Measurements from ENCODE around the gene EIF1. TPM values are rescaled to one million over a fixed set of nuclear protein-coding genes. Genes with fewer than 3 reads are reported as not detected.

EIF1 gene
- polyA plus RNA-seq, 2 of the 4 experiments (the other 2 are of a cell fraction): 834 to 873 TPM

DNA sequence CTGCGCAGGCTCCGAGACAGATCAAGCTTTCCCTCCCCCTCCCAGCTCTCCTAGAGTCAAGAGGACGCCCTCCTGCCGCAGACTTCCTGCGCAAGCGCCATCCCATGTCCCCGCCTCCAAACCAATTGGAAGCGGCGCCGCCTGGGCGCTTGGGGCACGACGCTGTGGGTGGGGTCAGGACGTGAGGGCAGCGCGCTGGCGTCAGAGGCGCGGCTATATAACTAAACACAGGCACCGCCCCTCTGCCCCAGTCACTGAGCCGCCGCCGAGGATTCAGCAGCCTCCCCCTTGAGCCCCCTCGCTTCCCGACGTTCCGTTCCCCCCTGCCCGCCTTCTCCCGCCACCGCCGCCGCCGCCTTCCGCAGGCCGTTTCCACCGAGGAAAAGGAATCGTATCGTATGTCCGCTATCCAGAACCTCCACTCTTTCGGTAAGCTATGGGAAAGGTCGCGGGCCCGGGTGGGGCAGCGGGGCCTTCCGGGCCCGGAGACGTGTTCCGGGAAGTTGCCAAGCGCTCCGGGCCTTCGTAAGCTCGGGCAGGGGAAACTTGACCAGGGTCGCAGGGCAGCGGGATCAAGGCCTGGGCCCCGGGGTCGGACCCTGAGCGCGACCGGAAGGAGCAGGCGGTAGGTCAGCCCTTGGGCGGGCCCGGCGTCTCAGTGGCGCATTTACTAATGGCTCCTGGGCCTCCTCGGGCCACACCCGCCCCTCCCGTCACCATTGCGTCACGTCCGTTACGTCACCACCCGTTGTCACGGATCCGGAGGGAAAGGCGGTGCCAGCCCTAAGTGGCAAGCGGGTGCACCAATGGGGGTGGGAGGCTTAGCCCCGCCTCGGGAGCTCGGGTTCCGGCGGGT is at the start of gene EIF1 (continued):
- TF ChIP-seq CHD2 (IDR thresholded peaks at IDR 0.05; ENCODE audit: low read length, partially characterized antibody) (peak; percentile 5), EP300 (IDR thresholded peaks at IDR 0.05) (peak in 1 of 2 experiments; percentile 52; a peak in 1 of 5 replicates), ZNF302 (CRISPR knock-in tag; IDR thresholded peaks at IDR 0.05) (no peak), NPAS2 (CRISPR knock-in tag; IDR thresholded peaks at IDR 0.05; ENCODE audit: borderline replicate concordance) (no peak), ESRRA (IDR thresholded peaks at IDR 0.05; ENCODE audit: borderline replicate concordance, low read length) (no peak), RAD21 (conservative IDR thresholded peaks at IDR 0.05 in 1 of 2, IDR thresholded peaks at IDR 0.05 in 1 of 2) (no peak), CEBPB (IDR thresholded peaks at IDR 0.05) (peak; percentile 72 to 93; a peak in 3 of 4 replicates), ZC3H11A (IDR thresholded peaks at IDR 0.05) (no peak), RARB (CRISPR knock-in tag; IDR thresholded peaks at IDR 0.05) (peak; percentile 87), MAZ (IDR thresholded peaks at IDR 0.05; ENCODE audit: borderline replicate concordance, low read depth, low read length) (peak; percentile 95), PHF8 (IDR thresholded peaks at IDR 0.05; ENCODE audit: borderline replicate concordance, low read depth) (peak; percentile 100), GATA3 (IDR thresholded peaks at IDR 0.05; ENCODE audit: borderline replicate concordance) (peak; percentile 44; the same call in 1 of the 2 replicates), NFE2L2 (conservative IDR thresholded peaks at IDR 0.05; ENCODE audit: low read length) (0 out of 2 replicates have a peak, but pooled peaks have one; percentile 6), ZSCAN20 (CRISPR knock-in tag; IDR thresholded peaks at IDR 0.05) (no peak)
- TF ChIP-seq, protein P1, sequence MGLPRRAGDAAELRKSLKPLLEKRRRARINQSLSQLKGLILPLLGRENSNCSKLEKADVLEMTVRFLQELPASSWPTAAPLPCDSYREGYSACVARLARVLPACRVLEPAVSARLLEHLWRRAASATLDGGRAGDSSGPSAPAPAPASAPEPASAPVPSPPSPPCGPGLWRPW (IDR thresholded peaks at IDR 0.05): no peak
- TF ChIP-seq, protein P2, sequence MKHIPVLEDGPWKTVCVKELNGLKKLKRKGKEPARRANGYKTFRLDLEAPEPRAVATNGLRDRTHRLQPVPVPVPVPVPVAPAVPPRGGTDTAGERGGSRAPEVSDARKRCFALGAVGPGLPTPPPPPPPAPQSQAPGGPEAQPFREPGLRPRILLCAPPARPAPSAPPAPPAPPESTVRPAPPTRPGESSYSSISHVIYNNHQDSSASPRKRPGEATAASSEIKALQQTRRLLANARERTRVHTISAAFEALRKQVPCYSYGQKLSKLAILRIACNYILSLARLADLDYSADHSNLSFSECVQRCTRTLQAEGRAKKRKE (CRISPR knock-in tag; IDR thresholded peaks at IDR 0.05; ENCODE audit: low read depth): peak; percentile 32; the same call in 1 of the 2 replicates
- TF ChIP-seq, protein P3, sequence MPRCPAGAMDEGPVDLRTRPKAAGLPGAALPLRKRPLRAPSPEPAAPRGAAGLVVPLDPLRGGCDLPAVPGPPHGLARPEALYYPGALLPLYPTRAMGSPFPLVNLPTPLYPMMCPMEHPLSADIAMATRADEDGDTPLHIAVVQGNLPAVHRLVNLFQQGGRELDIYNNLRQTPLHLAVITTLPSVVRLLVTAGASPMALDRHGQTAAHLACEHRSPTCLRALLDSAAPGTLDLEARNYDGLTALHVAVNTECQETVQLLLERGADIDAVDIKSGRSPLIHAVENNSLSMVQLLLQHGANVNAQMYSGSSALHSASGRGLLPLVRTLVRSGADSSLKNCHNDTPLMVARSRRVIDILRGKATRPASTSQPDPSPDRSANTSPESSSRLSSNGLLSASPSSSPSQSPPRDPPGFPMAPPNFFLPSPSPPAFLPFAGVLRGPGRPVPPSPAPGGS (IDR thresholded peaks at IDR 0.05): peak; percentile 99

DNA sequence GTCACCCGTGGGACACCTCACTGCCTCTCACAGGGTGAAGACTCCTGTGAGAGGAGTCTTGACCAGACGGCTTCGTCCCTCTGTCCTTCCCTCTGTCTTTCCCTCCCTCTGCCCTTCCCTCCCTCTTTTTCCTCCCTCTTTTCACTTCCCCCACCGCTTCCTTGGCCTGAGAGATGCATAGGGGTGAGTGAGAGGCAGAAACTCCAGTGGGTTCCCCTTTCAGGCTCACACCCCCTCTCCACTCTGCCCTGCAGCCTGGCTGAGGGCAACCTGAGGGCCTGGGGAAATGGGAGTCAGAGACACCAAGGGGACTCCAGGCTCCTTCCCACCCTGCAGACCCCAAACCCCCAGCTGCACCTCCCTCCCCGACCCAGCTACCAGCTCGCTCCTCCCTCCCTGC is 49.7 kb upstream of the EIF1 start:
- ChIA-PET CTCF (interaction anchor here (1.1 to 18.4 kb wide), 4 partner anchors 9 to 90 kb away, joined by 5 to 678 read pairs (median 14); no protein-coding TSS in a partner anchor), POLR2A (no interaction called here)
- H3K9me3 ChIP-seq: no peaks in the 10 kb centered on the region
- WGBS (ENCODE audit: missing lambda C conversion rate): 81% methylated on average over 6 of the region's 6 CpGs
- DNase-seq (ENCODE audit: low read depth in 1 of 2, low spot score in 1 of 2): no peak
- no peak for FAIRE-seq
- H3K4me2 ChIP-seq: no peak overlapping the region
- H3K4me3 ChIP-seq: no peak overlapping the region
- no peaks in the 10 kb centered on the region for H3K4me1 ChIP-seq
- no peak overlapping the region for H3K27ac ChIP-seq
- TF ChIP-seq CHD4 (IDR thresholded peaks at IDR 0.05; ENCODE audit: borderline replicate concordance) (no peak), ZFP36 (IDR thresholded peaks at IDR 0.05; ENCODE audit: borderline replicate concordance, partially characterized antibody) (no peak)
- no peak for ATAC-seq
